Large intestine (tissue), 3 donors: ENCODE measurements around the gene ARL13A. TPM values are rescaled to one million over a fixed set of nuclear protein-coding genes. Genes with fewer than 3 reads are reported as not detected.
A peak's percentile ranks its signal among the peaks of the same experiment; 100 is the strongest.
"Not testable (repeated sequence)": the region's sequence is repeated elsewhere in the genome, so short reads cannot be mapped to it uniquely, and the experiment has no call there.

Experiments used
- DNase-seq, 2 donors: peaks; one replicate each; pipeline versions ENCODE4 v3.0.0 to v3.0.0-alpha.2; 2013
- H3K27ac ChIP-seq: one replicate; pipeline ENCODE4 v1.5.1; 2013; ENCODE audit warnings: low read length
- H3K27me3 ChIP-seq: 2 replicates; pipeline ENCODE4 v1.6.1; 2013; ENCODE audit warnings: low read length; ENCODE audit not compliant: control insufficient read depth, insufficient read depth
- H3K36me3 ChIP-seq: 2 replicates; pipeline ENCODE4 v1.6.1; 2013; ENCODE audit warnings: low read length; ENCODE audit not compliant: control insufficient read depth, insufficient read depth
- H3K4me1 ChIP-seq: one replicate; pipeline ENCODE4 v1.6.1; 2013; ENCODE audit warnings: low read length; ENCODE audit not compliant: control insufficient read depth, insufficient read depth
- H3K4me3 ChIP-seq: one replicate; pipeline ENCODE4 v1.5.1; 2013; ENCODE audit warnings: low read length
- H3K9me3 ChIP-seq: one replicate; pipeline ENCODE4 v1.6.1; 2013; ENCODE audit warnings: mild to moderate bottlenecking, low read depth, low read length, moderate library complexity; ENCODE audit not compliant: control insufficient read depth
- WGBS: methylation state at CpG from one replicate; pipeline ENCODE4 v1.1.5; 2013; ENCODE audit warnings: low lambda C conversion rate; ENCODE audit not compliant: insufficient coverage; 5-methylcytosine and 5-hydroxymethylcytosine counted together
- polyA plus RNA-seq: library from polyadenylated mRNA; unstranded; fragments of 120-200 nt; gene quantifications from one replicate; pipeline ENCODE4 v1.2.1, GENCODE V29; 2013

Gene ARL13A
- polyA plus RNA-seq, 1 donor = 0.21 TPM

- H3K27ac ChIP-seq = no peak overlapping the region
- no peak for DNase-seq
- H3K27me3 ChIP-seq = no peaks in the 10 kb centered on the region
- no peak overlapping the region for H3K4me3 ChIP-seq
- no peaks in the 10 kb centered on the region for H3K4me1 ChIP-seq
- H3K9me3 ChIP-seq = no peaks in the 10 kb centered on the region
- no peaks in the 10 kb centered on the region for H3K36me3 ChIP-seq
- WGBS = no CpG with 5 or more reads among the region's 1 CpG
Observed at GRCh38 chrX:100948557-100948956, 21.0 kb upstream of the ARL13A start.

- Histone ChIP-seq H3K9me3 (no peaks in the 10 kb centered on the region), H3K27ac (no peak overlapping the region), H3K36me3 (no peaks in the 10 kb centered on the region), H3K4me1 (no peaks in the 10 kb centered on the region), H3K4me3 (no peak overlapping the region), H3K27me3 (no peaks in the 10 kb centered on the region)
- DNase-seq = no peak
- 100% methylated on average over 1 of the region's 3 CpGs for WGBS
Observed at GRCh38 chrX:100962811-100963210, 6.7 kb upstream of the ARL13A start.

GRCh38 chrX:100964362-100964761 is 5.1 kb upstream of the ARL13A start:
- Histone ChIP-seq H3K27me3 (no peaks in the 10 kb centered on the region), H3K4me3 (no peak overlapping the region), H3K27ac (no peak overlapping the region), H3K9me3 (no peaks in the 10 kb centered on the region), H3K4me1 (no peaks in the 10 kb centered on the region), H3K36me3 (no peaks in the 10 kb centered on the region)
- DNase-seq = peak in 1 of 2 donors; percentile 3

GRCh38 chrX:100969936-100970335 is 428 bp downstream of the ARL13A start:
- Histone ChIP-seq H3K36me3 (no peaks in the 10 kb centered on the region), H3K27ac (no peak overlapping the region), H3K4me1 (no peaks in the 10 kb centered on the region), H3K9me3 (peaks cover 2% of the 10 kb centered on the region), H3K27me3 (no peaks in the 10 kb centered on the region), H3K4me3 (no peak overlapping the region)
- WGBS = no CpG with 5 or more reads among the region's 1 CpG
- no peak for DNase-seq

GRCh38 chrX:100973411-100973810 is 3.9 kb downstream of the ARL13A start:
- H3K36me3 ChIP-seq = no peaks in the 10 kb centered on the region
- H3K4me3 ChIP-seq = no peak overlapping the region
- no peak for DNase-seq
- no peaks in the 10 kb centered on the region for H3K27me3 ChIP-seq
- peaks cover 2% of the 10 kb centered on the region for H3K9me3 ChIP-seq
- no peaks in the 10 kb centered on the region for H3K4me1 ChIP-seq
- no peak overlapping the region for H3K27ac ChIP-seq
- 100% methylated on average over 1 of the region's 19 CpGs for WGBS

GRCh38 chrX:100975212-100975611 is 5.7 kb downstream of the ARL13A start:
- DNase-seq = no peak
- WGBS = no CpG with 5 or more reads among the region's 3 CpGs
- no peak overlapping the region for H3K27ac ChIP-seq
- H3K36me3 ChIP-seq = no peaks in the 10 kb centered on the region
- H3K27me3 ChIP-seq = no peaks in the 10 kb centered on the region
- H3K4me3 ChIP-seq = no peak overlapping the region
- peaks cover 2% of the 10 kb centered on the region for H3K9me3 ChIP-seq
- H3K4me1 ChIP-seq = no peaks in the 10 kb centered on the region

- no peak overlapping the region for H3K27ac ChIP-seq
Observed at GRCh38 chrX:100976211-100976610, 6.7 kb downstream of the ARL13A start.

GRCh38 chrX:100979881-100980607 is 10.5 kb downstream of the ARL13A start:
- Histone ChIP-seq H3K36me3 (no peaks in the 10 kb centered on the region), H3K4me1 (no peaks in the 10 kb centered on the region), H3K4me3 (no peak overlapping the region), H3K27me3 (no peaks in the 10 kb centered on the region), H3K27ac (no peak overlapping the region), H3K9me3 (no peaks in the 10 kb centered on the region)
- WGBS = no CpG with 5 or more reads among the region's 3 CpGs
- no peak for DNase-seq

More at GRCh38 chrX:100976211-100976610, 6.7 kb downstream of the ARL13A start:
- H3K36me3 ChIP-seq = no peaks in the 10 kb centered on the region
- DNase-seq = no peak
- H3K9me3 ChIP-seq = peaks cover 2% of the 10 kb centered on the region
- H3K4me1 ChIP-seq = no peaks in the 10 kb centered on the region
- H3K4me3 ChIP-seq = no peak overlapping the region
- WGBS = no CpG with 5 or more reads among the region's 1 CpG
- no peaks in the 10 kb centered on the region for H3K27me3 ChIP-seq

GRCh38 chrX:100980608-100981497 is 11.3 kb downstream of the ARL13A start:
- no peaks in the 10 kb centered on the region for H3K4me1 ChIP-seq
- H3K4me3 ChIP-seq = no peak overlapping the region
- H3K27ac ChIP-seq = no peak overlapping the region
- H3K27me3 ChIP-seq = no peaks in the 10 kb centered on the region
- no CpG with 5 or more reads among the region's 6 CpGs for WGBS
- no peaks in the 10 kb centered on the region for H3K9me3 ChIP-seq
- no peaks in the 10 kb centered on the region for H3K36me3 ChIP-seq
- no peak for DNase-seq

GRCh38 chrX:100981498-100981845 is 12.0 kb downstream of the ARL13A start:
- not testable (repeated sequence) for H3K4me3 ChIP-seq, H3K4me1 ChIP-seq, DNase-seq, H3K9me3 ChIP-seq, H3K36me3 ChIP-seq, H3K27me3 ChIP-seq, H3K27ac ChIP-seq
- WGBS = no CpG with 5 or more reads among the region's 1 CpG
